ENCODE results near the gene SMARCC2.

SMARCC2 gene

GRCh38 chr12:56189099-56189917 is at the start of gene SMARCC2:
Gene SMARCC2 (minus strand): TSS chr12:56189483. CDS start chr12:56189461, 22 bp downstream.
- peak; percentile 82 for DNase-seq (ENCODE audit: low read depth)

GRCh38 chr12:56237552-56237951 is 48.3 kb upstream of the SMARCC2 start:
- DNase-seq (ENCODE audit: low read depth) = no peak

GRCh38 chr12:56236985-56237384 is 47.7 kb upstream of the SMARCC2 start:
- no peak for DNase-seq (ENCODE audit: low read depth)

- no peak for DNase-seq (ENCODE audit: low read depth)
Observed at GRCh38 chr12:56236091-56236490, 46.8 kb upstream of the SMARCC2 start.

GRCh38 chr12:56234746-56235436 is 45.6 kb upstream of the SMARCC2 start:
- DNase-seq (ENCODE audit: low read depth) = no peak

- DNase-seq (ENCODE audit: low read depth) = no peak
Observed at GRCh38 chr12:56231184-56231582, 41.9 kb upstream of the SMARCC2 start.

- no peak for DNase-seq (ENCODE audit: low read depth)
Observed at GRCh38 chr12:56230432-56231183, 41.3 kb upstream of the SMARCC2 start.

- DNase-seq (ENCODE audit: low read depth) = no peak
Observed at GRCh38 chr12:56229916-56230431, 40.7 kb upstream of the SMARCC2 start, which contains the start of gene SLC39A5. Gene SLC39A5 (plus strand): TSS chr12:56230051. CDS start chr12:56231275, 1,224 bp downstream.

- DNase-seq (ENCODE audit: low read depth) = no peak
Observed at GRCh38 chr12:56229082-56229481, 39.8 kb upstream of the SMARCC2 start.

GRCh38 chr12:56224954-56225353 is 35.7 kb upstream of the SMARCC2 start:
- DNase-seq (ENCODE audit: low read depth) = no peak

- DNase-seq (ENCODE audit: low read depth) = peak; percentile 98
Observed at GRCh38 chr12:56224102-56224701, 34.9 kb upstream of the SMARCC2 start, which contains the start of gene NABP2. Gene NABP2 (plus strand): TSS chr12:56224342. CDS start chr12:56224857, 515 bp downstream.

GRCh38 chr12:56223571-56224101 is 34.4 kb upstream of the SMARCC2 start:
- no peak for DNase-seq (ENCODE audit: low read depth)

- no peak for DNase-seq (ENCODE audit: low read depth)
Observed at GRCh38 chr12:56222531-56222895, 33.2 kb upstream of the SMARCC2 start.

- peak; percentile 97 for DNase-seq (ENCODE audit: low read depth)
Observed at GRCh38 chr12:56221757-56222530, 32.7 kb upstream of the SMARCC2 start, which contains the start of gene RNF41. Gene RNF41 (minus strand): TSS chr12:56221922. CDS start chr12:56214047, 7,875 bp downstream.

GRCh38 chr12:56221232-56221756 is 32.0 kb upstream of the SMARCC2 start:
- DNase-seq (ENCODE audit: low read depth) = peak; percentile 58

GRCh38 chr12:56220611-56221231 is 31.4 kb upstream of the SMARCC2 start:
- peak; percentile 75 for DNase-seq (ENCODE audit: low read depth)

GRCh38 chr12:56219840-56220239 is 30.6 kb upstream of the SMARCC2 start:
- no peak for DNase-seq (ENCODE audit: low read depth)

- no peak for DNase-seq (ENCODE audit: low read depth)
Observed at GRCh38 chr12:56216461-56216860, 27.2 kb upstream of the SMARCC2 start.

GRCh38 chr12:56213878-56214277 is 24.6 kb upstream of the SMARCC2 start:
- no peak for DNase-seq (ENCODE audit: low read depth)

GRCh38 chr12:56212361-56212760 is 23.1 kb upstream of the SMARCC2 start:
- DNase-seq (ENCODE audit: low read depth) = no peak

Measured in iris pigment epithelial cell (primary cell).